CD4-positive, alpha-beta T cell treated with Interleukin-4 for 4 hours (primary cell): ENCODE data around the gene SH3GL1.
A peak's percentile ranks its signal among the peaks of the same experiment; 100 is the strongest.

Experiments used
- DNase-seq: peaks from one replicate; pipeline ENCODE4 v3.0.0-alpha.2; 2020

SH3GL1 gene

GRCh38 chr19:4375164-4376027, 25.0 kb downstream of the SH3GL1 start:
- no peak for DNase-seq

DNA sequence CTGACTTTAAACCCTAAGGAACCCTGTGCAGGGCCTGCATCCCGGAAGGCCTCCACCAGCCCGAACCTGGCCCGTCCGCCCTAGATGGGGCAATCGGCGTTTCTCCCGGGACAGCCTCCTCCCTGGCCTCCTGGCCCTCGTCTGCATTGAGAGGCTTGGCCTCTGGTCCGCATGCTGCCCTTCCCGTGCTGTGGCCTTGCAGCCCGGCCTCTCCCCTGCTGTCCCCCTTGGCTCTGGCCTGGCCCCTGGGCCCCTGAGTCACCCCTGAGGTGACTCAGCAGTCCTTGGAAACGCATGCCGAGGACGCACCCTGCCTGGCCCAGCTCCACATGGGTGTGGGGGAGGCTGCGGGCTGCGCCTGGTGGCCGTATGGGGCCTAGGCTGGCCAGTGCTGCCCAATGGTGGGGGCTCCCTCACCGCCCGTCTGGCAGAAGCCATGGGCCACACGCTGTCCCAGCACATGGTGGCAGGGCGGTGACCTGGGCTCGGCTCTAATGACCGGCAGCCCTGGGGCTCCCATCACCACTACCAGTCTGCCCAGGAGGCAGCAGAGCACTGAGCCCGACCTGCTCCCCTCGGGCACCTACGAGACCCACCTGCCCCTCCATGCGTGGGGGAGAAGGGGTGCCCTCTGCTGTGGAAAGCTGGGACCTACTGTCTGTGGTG, 25.7 kb downstream of the SH3GL1 start:
- no peak for DNase-seq

- no peak for DNase-seq
These were observed 26.5 kb downstream of the SH3GL1 start for GRCh38 chr19:4373601-4374497.

DNA sequence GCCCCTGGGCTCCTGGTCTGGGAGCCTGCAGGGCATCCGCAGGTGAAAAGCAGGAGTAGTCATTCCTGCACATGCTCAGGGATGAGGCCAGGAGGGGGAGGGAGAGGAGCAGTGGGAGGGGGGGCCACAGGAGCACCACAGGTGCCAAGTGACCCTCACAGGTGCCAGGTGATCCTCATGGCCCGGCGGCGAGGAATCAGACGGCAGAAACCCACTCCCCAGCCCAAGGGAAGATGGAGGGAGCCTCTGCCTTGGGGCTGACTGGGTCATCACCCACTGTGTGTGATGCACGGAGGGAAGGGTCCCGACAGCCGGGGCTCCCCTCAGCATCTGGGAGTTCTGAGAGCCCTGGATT, 27.4 kb downstream of the SH3GL1 start:
- DNase-seq: no peak

DNA sequence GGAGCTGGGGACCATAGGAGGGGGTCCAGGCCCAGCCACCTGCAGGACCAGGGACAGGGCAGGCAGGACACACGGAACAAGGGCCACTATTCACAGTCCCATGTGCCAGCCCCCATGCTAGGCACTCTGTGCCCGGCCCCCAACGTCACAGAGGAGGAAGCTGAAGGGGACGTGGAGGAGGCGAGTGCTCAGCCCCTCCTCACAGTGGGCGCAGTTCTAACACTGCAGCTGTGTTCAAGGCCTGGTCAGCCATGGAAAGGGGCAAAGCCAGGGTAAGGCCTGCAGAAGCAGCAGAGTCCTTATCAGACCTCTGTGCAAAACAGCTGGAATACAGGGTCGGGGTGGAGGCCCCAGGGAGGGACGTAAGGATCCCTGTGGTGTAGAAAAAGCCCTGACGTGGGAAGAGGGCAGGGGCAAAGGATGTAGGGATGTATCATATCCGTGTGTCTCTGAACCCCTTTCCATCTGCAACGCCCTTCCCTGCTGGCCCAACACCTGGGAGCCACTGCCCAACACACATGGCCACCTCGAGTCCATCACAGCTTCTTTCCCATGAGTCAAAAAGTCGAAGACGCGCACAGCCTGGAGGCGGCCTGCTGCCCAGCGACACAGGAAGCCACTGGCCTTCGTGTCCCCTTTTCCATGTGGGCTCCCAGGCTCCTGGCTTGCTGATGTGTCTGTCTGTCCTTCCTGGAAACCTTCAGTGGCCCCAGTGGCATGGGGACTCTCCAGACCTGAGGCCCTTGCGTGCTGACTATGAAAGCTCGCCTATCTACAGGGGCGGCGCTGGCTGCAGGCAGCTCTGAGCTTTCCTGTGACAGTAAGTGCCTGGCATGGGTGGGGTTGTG, 28.0 kb downstream of the SH3GL1 start:
- DNase-seq: no peak

GRCh38 chr19:4371247-4372164, 28.8 kb downstream of the SH3GL1 start:
- no peak for DNase-seq

DNA sequence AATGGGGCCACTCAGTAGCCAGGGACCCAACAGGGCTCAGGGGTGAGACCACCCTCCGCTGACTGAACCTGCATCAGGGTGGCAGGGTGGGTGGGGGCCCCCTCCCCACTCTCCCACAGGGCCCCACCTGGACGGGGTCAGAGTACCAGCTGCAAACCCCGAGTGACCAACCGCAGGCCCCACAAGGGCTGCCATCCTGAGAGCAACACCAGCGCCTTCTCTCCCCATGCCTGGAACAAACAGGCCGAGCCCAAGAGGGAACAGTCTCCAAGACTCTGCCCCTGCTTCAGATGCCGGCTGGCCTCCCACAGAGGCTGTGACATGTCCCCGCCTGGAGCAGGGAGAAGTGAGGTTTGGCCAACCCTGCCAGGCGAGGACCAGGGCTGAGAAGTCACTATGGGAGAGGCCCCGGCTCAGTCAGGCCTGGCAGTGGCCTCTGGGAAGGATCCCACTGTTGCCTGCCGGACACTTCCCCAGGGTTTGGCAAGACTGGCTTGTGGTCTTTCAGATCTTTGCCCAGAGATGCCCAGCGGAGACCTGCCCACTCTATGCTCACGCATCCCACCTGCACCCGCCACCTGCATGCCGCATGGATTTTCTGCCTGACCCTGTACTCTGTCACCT, 29.8 kb downstream of the SH3GL1 start:
- no peak for DNase-seq

DNA sequence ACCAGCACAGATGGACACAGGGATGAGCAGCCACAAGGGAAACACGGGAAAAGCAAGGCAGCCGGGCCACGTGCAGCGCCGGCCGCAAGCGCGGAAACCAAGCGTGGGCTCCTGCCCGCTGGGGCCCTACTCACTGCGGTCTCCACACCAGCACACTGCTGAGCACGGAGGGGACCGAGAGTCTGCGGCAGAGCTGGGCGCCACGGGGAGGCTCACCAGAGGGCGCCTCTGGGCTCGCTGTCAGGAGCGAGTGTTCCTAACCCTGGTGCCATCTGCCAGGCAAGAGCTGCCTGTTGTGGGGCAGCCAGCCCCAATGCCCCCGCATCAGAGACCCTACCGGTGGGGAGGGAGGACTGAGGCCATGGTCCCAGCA, 30.5 kb downstream of the SH3GL1 start:
- DNase-seq: peak; percentile 68

DNA sequence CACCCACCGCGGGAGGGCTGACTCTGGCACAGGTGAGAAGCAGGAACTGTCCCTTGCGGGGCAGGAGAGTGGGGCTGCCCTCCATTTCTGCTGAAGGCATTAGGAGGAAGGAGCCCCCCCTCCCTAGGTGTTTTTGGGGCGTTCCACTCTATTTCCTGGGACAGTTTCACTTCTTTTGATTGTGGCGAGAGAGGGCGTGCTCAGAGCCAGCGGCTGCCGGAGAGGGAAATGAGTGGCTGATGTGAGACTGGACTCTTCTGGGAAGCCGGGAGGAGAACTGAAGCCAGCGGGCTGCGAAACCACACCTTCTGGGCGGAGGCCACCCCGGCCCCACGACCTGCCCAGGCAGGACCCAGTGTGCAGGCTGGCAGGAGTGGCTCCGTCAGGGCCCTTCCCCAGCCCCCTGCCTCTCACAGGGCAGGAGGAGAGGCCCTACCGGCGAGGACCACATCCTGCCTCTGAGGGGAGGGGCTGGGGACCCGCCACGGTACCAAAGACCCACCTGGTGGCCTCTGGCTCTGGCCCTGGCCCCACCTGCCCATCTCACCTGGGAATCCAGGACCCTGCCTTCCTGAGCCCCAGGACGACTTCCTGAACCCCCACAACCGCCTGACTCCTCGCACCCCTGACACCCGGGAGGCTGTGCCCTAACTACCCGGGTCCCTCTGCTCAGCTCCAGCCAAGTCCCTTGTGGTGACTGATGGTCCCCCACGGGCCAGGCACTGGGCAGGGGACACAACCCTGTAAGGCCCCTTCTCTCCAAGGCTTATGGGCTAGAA, 31.0 kb downstream of the SH3GL1 start:
- DNase-seq: peak; percentile 78

GRCh38 chr19:4368128-4368820, 32.1 kb downstream of the SH3GL1 start:
- peak; percentile 3 for DNase-seq

GRCh38 chr19:4367781-4368127, 32.6 kb downstream of the SH3GL1 start:
- no peak for DNase-seq

GRCh38 chr19:4367336-4367723, 33.0 kb downstream of the SH3GL1 start:
- DNase-seq: no peak

GRCh38 chr19:4366666-4367335, 33.5 kb downstream of the SH3GL1 start:
- no peak for DNase-seq

DNA sequence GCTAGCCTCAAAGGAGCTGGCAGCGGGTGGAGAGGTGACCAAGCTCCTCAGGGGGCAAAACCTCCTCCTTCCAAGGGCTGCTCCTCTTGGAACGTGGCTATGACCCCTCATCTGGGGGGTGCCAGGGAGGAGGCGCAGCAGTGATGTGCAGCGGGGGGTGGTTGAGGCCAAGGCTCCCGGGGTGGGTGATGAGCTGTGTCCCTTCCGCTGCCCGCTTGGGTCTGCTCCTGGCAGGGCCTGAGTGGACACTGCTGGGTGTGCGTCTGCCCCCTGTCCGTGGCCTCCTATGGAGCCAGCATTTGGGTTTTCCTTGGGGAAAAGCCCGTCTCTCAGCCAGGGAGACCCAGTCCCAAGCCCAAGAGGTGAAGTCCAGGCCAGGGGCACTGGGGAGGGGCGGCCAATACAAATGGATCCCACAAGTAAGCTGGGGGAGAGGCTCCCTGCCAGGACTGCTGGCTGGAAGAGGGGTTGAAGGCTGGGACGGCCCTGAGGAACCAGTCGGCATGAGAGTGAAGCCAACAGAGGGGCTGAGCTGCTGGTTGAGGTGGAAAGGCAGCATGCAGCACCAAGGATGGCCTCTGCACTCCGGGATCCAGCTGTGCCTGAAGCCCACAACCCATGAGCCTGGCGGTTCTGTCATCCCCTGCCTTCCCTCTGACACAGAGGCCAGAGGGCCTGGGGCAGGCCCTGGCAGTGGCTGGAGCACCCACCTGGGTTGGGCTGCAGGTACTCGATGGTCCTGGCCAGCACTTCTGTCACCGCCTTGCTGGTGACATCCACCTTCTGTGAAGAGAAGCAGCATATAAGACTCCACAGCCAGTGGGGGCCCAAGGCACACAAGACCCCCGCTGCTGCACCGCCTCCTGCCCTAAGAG, 34.3 kb downstream of the SH3GL1 start:
- no peak for DNase-seq

DNA sequence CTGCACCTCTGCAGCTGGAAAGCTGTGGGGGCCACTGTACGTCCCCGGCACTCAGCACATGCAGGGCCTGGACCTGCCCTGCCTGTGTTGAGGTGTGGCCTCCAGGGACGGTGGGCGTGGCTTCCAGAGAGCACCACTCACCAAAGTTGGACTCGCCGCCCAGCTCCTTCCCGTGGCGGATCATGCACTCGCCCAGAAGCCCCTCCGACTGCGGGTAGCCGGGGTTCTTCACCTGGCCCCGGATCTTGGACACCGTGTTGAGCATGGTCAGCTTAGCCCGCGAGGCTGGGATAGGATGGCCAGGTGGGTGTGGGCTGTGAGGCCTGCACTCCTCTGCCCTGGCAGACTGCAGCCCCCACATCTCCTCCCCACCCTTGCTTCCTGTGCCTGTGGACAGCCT, 35.0 kb downstream of the SH3GL1 start:
- no peak for DNase-seq

DNA sequence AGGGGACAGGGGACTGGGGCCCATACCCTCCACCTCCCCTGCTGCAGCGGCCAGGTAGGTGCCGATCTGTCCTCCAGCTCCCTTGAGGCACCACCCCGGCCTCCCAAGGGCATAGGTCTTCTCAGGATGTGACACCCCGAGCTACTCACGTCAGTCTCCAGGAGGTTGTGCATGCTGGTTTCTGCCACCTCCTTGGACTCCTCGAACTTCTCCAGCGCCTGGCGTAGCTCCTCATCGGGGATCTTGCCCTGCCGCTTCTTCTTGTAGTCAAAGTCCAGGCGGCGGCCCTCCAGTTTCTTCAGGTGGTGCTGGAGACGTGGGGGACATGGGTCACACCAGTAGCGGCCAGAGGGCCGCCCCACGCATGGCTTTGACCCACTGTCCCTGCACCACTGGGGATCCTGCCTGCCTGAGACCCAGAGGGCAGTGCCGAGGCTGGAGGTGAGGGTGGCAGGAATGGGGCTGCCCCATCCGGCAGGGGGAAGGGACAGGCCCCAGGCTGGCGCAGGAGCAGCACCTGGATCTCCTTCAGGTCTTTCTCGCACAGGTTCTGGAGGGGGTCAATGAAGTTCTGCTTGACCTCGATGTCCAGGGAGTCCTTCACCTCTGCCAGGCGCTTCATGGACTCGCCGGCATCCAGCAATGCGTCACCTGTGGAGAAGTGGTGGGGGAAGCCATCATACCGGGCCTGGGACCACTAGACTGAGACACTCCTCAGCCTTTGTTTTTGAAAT, 36.6 kb downstream of the SH3GL1 start:
- DNase-seq: no peak

DNA sequence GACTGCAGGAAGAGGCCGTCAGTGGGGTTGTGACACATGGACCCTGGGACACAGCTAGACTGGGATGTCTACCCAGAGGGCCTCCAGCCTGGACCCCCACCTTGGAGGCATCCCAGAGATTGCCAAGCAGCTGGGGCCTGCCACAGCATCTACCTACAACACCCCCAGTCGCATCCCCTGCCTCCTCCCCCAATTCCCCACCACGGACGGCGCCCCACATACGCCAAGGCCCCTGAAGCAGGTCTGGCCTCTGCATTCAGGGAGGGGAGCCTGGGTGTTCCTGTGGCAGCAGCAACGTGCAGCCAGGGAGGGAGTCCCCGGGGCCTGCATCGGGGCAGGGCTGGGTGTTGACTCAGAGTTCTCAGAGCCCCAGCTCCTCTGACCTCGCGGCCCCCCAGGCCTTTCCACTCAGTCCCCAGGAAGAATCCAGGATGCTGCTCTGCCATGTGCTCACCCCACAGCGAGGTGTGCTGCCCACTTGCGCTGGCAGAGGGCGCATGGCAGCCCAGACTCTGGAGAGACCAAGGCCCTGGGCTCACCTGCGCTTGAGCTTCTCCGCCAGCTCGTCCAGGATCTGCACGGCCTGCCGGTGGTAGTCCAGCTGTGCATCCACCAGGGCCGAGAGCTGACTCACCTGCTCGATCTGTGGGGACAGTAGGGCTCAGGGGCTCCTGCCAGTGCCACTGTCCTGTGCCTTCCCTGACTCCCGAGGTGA, 37.4 kb downstream of the SH3GL1 start:
- DNase-seq: no peak
